Measurements from ENCODE around the gene LPP.

DNA sequence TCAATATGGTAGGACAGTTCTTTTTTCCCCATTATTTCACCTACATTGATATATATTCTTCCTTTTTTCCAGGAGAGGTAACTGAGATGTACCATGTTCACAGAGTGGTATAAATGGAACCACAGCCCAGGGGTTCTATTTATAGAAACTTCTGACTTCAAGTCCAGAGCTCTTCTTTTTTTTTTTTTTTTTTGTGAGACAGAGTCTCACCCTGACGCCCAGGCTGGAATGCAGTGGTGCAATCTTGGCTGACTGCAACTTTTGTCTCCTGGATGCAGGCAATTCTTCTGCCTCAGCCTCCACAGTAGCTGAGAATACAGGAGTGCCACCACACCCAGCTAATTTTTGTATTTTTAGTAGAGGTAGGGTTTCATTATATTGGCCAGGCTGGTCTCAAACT, 750.7 kb downstream of the LPP start:
- TF ChIP-seq, protein P1, sequence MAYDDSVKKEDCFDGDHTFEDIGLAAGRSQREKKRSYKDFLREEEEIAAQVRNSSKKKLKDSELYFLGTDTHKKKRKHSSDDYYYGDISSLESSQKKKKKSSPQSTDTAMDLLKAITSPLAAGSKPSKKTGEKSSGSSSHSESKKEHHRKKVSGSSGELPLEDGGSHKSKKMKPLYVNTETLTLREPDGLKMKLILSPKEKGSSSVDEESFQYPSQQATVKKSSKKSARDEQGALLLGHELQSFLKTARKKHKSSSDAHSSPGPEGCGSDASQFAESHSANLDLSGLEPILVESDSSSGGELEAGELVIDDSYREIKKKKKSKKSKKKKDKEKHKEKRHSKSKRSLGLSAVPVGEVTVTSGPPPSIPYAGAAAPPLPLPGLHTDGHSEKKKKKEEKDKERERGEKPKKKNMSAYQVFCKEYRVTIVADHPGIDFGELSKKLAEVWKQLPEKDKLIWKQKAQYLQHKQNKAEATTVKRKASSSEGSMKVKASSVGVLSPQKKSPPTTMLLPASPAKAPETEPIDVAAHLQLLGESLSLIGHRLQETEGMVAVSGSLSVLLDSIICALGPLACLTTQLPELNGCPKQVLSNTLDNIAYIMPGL (CRISPR knock-in tag; IDR thresholded peaks at IDR 0.05; ENCODE audit: borderline replicate concordance), result no peak
- TF ChIP-seq, protein P2, sequence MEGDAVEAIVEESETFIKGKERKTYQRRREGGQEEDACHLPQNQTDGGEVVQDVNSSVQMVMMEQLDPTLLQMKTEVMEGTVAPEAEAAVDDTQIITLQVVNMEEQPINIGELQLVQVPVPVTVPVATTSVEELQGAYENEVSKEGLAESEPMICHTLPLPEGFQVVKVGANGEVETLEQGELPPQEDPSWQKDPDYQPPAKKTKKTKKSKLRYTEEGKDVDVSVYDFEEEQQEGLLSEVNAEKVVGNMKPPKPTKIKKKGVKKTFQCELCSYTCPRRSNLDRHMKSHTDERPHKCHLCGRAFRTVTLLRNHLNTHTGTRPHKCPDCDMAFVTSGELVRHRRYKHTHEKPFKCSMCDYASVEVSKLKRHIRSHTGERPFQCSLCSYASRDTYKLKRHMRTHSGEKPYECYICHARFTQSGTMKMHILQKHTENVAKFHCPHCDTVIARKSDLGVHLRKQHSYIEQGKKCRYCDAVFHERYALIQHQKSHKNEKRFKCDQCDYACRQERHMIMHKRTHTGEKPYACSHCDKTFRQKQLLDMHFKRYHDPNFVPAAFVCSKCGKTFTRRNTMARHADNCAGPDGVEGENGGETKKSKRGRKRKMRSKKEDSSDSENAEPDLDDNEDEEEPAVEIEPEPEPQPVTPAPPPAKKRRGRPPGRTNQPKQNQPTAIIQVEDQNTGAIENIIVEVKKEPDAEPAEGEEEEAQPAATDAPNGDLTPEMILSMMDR (IDR thresholded peaks at IDR 0.05), result no peak
- TF ChIP-seq RCOR1 (IDR thresholded peaks at IDR 0.05; ENCODE audit: low read depth, low read length) (no peak), POLR2A (IDR thresholded peaks at IDR 0.05; ENCODE audit: low read length) (no peak), NR3C1 (IDR thresholded peaks at IDR 0.05) (no peak), SMC3 (IDR thresholded peaks at IDR 0.05) (no peak)
- TF ChIP-seq, protein P3, sequence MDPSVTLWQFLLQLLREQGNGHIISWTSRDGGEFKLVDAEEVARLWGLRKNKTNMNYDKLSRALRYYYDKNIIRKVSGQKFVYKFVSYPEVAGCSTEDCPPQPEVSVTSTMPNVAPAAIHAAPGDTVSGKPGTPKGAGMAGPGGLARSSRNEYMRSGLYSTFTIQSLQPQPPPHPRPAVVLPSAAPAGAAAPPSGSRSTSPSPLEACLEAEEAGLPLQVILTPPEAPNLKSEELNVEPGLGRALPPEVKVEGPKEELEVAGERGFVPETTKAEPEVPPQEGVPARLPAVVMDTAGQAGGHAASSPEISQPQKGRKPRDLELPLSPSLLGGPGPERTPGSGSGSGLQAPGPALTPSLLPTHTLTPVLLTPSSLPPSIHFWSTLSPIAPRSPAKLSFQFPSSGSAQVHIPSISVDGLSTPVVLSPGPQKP (IDR thresholded peaks at IDR 0.05; ENCODE audit: low read depth, low read length), result no peak
- TF ChIP-seq, protein P4, sequence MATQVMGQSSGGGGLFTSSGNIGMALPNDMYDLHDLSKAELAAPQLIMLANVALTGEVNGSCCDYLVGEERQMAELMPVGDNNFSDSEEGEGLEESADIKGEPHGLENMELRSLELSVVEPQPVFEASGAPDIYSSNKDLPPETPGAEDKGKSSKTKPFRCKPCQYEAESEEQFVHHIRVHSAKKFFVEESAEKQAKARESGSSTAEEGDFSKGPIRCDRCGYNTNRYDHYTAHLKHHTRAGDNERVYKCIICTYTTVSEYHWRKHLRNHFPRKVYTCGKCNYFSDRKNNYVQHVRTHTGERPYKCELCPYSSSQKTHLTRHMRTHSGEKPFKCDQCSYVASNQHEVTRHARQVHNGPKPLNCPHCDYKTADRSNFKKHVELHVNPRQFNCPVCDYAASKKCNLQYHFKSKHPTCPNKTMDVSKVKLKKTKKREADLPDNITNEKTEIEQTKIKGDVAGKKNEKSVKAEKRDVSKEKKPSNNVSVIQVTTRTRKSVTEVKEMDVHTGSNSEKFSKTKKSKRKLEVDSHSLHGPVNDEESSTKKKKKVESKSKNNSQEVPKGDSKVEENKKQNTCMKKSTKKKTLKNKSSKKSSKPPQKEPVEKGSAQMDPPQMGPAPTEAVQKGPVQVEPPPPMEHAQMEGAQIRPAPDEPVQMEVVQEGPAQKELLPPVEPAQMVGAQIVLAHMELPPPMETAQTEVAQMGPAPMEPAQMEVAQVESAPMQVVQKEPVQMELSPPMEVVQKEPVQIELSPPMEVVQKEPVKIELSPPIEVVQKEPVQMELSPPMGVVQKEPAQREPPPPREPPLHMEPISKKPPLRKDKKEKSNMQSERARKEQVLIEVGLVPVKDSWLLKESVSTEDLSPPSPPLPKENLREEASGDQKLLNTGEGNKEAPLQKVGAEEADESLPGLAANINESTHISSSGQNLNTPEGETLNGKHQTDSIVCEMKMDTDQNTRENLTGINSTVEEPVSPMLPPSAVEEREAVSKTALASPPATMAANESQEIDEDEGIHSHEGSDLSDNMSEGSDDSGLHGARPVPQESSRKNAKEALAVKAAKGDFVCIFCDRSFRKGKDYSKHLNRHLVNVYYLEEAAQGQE (IDR thresholded peaks at IDR 0.05), result no peak
- TF ChIP-seq, protein P5, sequence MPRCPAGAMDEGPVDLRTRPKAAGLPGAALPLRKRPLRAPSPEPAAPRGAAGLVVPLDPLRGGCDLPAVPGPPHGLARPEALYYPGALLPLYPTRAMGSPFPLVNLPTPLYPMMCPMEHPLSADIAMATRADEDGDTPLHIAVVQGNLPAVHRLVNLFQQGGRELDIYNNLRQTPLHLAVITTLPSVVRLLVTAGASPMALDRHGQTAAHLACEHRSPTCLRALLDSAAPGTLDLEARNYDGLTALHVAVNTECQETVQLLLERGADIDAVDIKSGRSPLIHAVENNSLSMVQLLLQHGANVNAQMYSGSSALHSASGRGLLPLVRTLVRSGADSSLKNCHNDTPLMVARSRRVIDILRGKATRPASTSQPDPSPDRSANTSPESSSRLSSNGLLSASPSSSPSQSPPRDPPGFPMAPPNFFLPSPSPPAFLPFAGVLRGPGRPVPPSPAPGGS (IDR thresholded peaks at IDR 0.05), result no peak
